ENCODE data around the gene CPNE2.
"Not testable (repeated sequence)": the region's sequence is repeated elsewhere in the genome, so short reads cannot be mapped to it uniquely, and the experiment has no call there.

CPNE2 gene

GRCh38 chr16:57069635-57070370, 22.6 kb upstream of the CPNE2 start:
- no peak for DNase-seq (ENCODE audit: low read depth)

DNA sequence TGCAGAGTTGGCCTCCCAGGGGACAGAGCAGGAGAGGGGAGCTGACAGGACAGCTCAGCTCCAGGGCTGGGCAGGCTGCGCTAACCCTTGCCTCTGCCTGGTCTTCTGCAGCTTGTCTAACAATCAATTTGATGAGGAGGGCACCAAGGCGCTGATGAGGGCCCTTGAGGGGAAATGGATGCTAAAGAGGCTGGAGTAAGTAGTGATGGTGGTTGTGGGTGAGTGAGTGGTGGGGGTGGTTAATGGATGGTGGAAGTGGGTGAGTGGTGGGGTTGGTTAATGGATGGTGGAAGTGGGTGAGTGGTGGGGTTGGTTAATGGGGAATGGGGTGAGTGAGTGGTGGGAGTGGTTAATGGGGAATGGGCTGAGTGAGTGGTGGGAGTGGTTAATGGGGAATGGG, 22.0 kb upstream of the CPNE2 start:
- DNase-seq (ENCODE audit: low read depth), result no peak

DNA sequence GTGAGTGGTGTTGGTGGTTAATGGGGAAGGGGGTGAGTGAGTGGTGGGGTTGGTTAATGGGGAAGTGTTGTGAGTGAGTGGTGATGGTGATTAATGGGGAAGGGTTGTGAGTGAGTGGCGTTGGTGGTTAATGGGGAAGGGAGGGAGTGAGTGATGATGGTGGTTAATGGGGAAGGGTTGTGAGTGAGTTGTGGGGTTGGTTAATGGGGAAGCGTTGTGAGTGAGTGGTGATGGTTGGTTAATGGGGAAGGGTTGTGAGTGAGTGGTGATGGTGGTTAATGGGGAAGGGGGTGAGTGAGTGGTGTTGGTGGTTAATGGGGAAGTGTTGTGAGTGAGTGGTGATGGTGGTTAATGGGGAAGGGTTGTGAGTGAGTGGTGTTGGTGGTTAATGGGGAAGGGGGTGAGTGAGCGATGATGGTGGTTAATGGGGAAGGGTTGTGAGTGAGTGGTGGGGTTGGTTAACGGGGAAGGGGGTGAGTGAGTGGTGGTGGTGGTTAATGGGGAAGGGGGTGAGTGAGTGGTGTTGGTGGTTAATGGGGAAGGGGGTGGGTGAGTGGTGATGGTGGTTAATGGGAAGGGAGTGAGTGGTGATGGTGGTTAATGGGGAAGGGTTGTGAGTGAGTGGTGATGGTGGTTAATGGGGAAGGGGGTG, 21.2 kb upstream of the CPNE2 start:
- DNase-seq (ENCODE audit: low read depth), result not testable (repeated sequence)

DNA sequence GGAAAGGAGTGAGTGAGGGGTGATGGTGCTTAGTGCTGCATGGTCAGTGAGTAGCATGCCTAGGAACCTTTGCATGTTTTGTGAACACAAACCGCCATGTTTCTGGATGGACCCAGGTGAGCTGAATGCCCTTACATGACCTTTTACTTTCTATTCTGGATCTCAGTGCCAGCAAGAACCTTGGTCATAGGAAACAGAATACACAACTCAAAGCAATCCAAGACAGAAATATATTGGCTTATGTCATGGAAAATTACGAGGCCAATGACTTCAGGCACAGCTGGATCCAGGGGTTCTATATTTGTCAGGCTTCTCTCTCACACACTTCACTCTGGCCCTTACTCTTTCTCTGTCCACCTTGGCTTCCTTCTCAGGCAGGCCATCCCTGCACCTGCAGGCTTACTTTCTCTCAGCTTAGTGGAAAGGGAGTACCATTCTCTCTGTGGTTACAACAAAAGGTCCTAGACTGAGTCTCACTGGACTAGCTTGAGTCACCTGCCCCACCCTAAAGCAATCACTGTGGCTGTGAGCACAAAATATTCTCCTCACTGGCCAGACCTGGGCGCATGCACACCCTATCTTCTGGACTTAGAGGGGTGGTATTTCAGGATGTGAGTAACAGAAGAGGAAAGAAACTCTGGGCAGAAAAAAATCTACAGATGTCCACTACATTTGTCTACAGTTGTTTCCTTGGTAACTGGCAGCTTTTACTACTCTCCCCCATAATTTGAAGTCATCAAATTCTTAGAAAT, 20.4 kb upstream of the CPNE2 start:
- DNase-seq (ENCODE audit: low read depth), result no peak

- no peak for DNase-seq (ENCODE audit: low read depth)
These were observed 19.6 kb upstream of the CPNE2 start for GRCh38 chr16:57072616-57073275.

GRCh38 chr16:57077714-57078113, 14.7 kb upstream of the CPNE2 start:
- DNase-seq (ENCODE audit: low read depth), result no peak

DNA sequence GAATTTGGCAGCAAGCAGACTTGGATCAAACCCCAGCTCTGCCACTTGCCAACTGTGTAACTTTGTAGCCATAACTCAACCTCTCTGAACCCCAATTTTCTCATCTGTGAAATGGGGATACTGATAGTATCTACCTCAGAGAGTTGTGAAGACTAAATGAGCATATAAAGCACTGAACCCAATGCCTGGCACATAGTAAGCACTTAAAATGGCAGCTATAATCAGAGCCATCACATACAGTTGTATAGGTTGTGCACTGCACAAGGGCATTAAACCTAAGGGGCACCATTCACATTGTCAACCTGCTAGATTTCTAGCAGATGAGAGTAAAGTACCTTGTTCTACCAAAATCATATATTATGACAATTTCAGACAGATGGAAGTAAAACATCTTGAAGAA, 10.6 kb upstream of the CPNE2 start:
- no peak for DNase-seq (ENCODE audit: low read depth)

DNA sequence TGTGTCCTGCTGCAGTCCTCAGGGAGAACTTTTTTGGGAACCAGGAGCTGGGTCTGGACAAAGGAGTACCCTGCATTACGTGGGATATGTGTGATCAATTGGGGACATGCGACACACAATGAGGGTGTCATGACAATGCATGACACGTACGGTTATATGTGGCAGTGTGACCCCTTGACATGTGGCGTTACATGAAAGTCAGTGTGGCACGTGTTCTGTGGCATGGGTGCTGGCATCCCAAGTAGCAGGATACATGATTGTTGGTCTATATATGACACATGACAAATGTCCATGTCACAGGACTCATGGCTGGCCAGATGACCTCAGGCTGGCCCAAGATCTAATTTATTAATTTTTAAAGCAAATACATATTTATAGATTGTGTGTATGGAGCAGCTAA, 9.7 kb upstream of the CPNE2 start:
- DNase-seq (ENCODE audit: low read depth), result no peak

DNA sequence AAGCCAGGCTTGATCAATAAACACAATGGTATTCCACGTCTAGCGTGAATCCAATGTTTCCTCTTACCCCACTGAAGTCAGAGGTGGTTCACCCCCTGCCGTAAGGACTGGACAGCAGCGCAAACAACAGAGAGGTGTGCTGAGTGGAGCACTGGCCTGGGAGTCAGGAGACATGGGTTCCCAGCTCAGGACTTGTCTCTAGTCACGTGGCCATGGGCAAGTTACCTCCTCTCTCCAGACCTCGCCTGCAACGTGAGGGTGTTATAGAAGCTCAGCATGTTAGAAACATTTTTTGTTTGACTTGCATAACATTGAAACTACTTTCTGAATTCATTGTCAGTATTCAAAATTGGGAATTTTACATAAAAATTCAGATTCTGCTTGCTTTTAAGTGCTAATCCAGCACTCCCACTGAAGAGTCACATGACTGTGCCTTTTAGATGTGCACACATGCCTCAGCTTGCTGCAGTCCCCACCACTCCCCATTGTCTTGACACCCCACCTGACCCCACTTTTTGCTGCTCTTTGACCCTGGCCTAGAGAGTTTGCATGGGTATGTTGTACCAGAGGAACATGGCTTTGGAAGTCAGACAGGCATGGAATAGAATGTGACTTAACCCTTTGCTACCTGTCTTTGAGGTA, 8.8 kb upstream of the CPNE2 start:
- DNase-seq (ENCODE audit: low read depth), result no peak

- DNase-seq (ENCODE audit: low read depth), result peak; percentile 45
These were observed 8.1 kb upstream of the CPNE2 start for GRCh38 chr16:57084257-57084770.

DNA sequence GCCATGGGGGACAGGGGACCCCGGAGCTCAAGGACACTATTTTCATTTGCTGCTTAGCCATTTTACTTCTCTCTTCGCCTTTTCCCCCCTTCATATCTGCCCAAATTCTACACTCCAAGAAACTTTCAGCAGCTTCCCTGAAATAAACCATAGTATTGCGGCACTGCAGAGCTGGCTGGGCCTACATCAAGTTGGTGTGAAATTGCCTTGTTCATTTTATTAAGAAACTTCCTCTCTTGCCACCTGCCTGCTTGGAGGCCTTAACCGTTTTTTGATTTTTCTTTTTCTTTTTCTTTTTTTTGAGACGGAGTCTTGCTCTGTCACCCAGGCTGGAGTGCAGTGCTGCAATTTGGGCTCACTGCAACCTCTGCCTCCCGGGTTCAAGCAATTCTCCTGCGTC, 7.4 kb upstream of the CPNE2 start:
- no peak for DNase-seq (ENCODE audit: low read depth)

- no peak for DNase-seq (ENCODE audit: low read depth)
These were observed 5.4 kb upstream of the CPNE2 start for GRCh38 chr16:57087003-57087402.

GRCh38 chr16:57089406-57089805, 3.0 kb upstream of the CPNE2 start:
- no peak for DNase-seq (ENCODE audit: low read depth)

- DNase-seq (ENCODE audit: low read depth), result no peak
These were observed 996 bp upstream of the CPNE2 start for GRCh38 chr16:57091200-57091974.

GRCh38 chr16:57092786-57093411, 516 bp downstream of the CPNE2 start:
- peak; percentile 31 for DNase-seq (ENCODE audit: low read depth)

GRCh38 chr16:57093666-57094564, 1.5 kb downstream of the CPNE2 start:
- DNase-seq (ENCODE audit: low read depth), result no peak

DNA sequence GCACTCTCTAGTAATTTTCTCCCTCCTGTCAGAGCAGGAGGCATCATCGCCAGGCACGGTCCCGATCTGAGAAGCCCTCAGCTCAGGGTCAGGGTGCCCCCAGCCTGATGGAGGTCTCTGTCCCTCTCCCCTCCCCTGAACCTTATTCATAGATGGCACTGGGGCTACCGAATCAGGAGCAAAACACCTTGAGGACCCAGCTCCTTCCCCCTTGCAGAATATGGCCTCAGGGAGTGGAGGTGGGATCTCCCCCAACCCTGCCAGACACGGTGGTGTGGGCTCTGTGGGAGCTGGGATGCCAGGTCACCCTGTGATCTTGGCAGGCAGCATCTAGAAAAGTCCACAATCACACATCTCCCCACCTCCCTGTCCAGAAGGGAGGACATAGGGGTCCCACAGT, 2.5 kb downstream of the CPNE2 start:
- no peak for DNase-seq (ENCODE audit: low read depth)

- no peak for DNase-seq (ENCODE audit: low read depth)
These were observed 3.8 kb downstream of the CPNE2 start for GRCh38 chr16:57096192-57096591.

- no peak for DNase-seq (ENCODE audit: low read depth)
These were observed 4.4 kb downstream of the CPNE2 start for GRCh38 chr16:57096793-57097192.
